Measurements from ENCODE around the gene RPA4. TPM values are rescaled to one million over a fixed set of nuclear protein-coding genes. Genes with fewer than 3 reads are reported as not detected.
"Not testable (repeated sequence)": the region's sequence is repeated elsewhere in the genome, so short reads cannot be mapped to it uniquely, and the experiment has no call there.

The RPA4 gene, protein sequence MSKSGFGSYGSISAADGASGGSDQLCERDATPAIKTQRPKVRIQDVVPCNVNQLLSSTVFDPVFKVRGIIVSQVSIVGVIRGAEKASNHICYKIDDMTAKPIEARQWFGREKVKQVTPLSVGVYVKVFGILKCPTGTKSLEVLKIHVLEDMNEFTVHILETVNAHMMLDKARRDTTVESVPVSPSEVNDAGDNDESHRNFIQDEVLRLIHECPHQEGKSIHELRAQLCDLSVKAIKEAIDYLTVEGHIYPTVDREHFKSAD
- total RNA-seq = 2.7 TPM

DNA sequence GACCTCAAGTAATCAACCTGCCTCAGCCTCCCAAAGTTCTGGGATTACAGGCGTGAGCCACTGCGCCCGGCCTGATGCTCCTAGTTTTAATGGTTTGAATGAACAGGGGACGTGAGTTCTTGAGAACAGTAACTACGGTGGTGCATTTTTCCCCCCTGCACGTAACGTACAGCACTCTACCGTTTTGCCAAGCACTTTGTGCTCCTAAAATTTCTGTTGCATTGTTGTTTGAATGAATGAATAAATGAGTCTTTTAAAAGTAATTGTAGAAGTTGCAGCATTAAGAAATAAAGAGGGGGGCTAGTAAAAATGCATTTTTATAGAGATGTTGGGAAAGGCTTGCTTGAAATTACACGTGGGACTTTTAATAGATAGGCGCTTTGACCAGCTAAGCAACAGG is at the start of gene RPA4:
Gene RPA4 (plus strand): TSS at position 301 of the 400 bp plus-strand sequence. CDS start 403 bp downstream, outside the sequence.
- intact Hi-C loops (cut with DNase I) = no loop called here
- no peak for DNase-seq (ENCODE audit: low spot score)
- ATAC-seq = no peak

DNA sequence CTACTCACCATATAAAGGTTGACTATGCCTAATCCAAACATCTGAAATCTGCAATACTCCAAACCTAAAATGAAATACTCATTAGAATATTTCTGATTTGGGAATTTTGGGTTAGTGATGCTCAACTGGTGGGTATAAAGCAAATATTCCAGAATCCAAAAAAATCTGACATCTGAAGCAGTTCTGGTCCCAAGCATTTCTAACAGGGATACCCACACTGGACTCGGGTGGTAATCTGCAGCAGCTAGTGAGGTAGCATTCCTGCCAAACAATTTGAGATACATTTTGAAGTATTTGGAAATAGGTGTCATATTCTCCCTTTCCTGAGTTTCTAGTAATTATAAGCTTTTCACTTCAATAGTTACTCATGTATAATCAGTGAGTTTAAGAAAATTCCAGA is 49.6 kb upstream of the RPA4 start:
- ATAC-seq = no peak
- intact Hi-C loops (cut with DNase I) = no loop called here
- no peak for DNase-seq (ENCODE audit: low spot score)

DNA sequence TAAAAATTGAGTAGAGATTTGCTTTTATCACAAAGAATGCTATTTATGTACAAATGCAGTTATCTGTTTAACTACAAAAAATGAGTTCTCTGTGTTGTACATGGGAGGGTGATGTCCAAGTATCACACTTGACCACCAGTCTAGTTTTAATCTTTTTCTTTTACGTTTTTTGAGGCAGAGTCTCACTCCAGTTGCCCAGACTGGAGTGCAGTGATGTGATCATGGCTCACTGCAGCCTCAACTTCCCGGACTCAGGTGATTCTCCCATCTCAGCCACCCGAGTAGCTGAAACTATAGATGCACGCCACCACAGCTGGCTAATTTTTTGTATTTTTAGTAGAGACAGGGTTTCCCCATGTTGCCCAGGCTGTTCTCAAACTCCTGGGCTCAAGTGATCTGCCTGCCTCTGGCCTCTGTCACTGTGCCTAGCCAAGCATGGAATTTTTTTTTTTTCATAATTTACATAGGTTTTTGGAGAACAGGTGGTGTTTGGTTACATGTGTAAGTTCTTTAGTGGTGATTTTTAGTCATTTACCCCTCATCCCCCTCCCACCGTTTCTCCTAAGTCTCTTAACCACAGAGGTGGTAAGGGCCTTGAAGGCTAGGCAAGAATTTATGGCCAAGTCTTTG is 47.9 kb upstream of the RPA4 start:
- DNase-seq (ENCODE audit: low spot score) = no peak
- intact Hi-C loops (cut with DNase I) = no loop called here
- ATAC-seq = no peak

DNA sequence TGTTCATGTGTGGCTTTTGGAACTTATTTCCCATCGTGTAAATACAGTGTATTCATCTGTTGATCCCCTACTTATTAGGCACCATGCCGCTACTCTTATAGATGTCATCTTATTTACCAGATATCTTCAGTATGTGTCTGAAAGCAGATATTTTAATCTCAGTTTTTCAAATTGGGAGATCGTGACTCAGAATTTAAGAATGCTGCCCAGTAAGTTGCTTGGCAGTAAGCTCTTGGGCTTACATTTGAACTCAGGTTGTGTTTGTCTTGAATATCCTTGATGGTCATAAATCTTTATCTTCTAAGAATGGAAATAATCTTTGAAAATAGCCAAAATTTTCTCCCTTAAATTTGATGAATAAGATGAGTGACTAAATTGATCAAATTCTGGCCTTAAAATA is 45.9 kb upstream of the RPA4 start:
- intact Hi-C loops (cut with DNase I) = no loop called here
- ATAC-seq = no peak
- DNase-seq (ENCODE audit: low spot score) = no peak

DNA sequence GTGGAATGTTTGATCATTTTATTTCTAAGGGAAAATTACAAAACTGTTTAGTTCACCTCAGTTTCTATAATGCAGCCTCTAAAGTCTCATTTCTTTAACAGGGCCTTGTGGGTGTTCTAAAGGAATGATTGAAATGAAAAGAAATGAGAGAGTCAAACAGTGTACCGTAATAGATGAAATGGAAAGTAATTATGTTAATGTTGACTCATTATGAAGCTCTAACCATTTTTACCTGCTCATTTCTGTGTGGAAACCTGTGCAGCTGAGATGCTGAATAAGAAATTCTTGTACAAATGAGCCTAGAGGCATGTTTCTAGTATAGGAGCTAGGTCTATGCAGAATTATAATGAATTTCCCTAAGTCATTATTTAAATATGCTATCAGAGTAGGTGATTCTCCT is 45.2 kb upstream of the RPA4 start:
- intact Hi-C loops (cut with DNase I) = no loop called here
- ATAC-seq = no peak
- no peak for DNase-seq (ENCODE audit: low spot score)

GRCh38 chrX:96841325-96841724 is 42.4 kb upstream of the RPA4 start:
- ATAC-seq (no peak), DNase-seq (ENCODE audit: low spot score) (no peak)
- intact Hi-C loops (cut with DNase I) = no loop called here

DNA sequence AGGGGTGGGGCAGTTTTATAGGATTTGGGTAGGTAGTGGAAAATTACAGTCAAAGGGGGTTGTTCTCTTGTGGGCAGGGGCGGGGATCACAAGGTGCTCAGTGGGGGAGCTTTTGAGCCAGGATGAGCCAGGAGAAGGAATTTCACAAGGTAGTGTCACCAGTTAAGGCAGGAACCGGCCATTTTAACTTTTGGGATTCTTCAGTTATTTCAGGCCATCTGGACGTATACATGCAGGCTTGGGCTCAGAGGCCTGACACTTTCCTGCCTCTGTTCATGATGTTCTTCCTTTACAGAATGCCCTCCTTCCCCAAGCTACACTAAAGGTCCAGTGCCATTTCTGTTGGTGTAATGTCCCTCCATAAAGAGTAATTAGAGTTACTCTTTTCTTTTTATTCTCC is 41.8 kb upstream of the RPA4 start:
- ATAC-seq; DNase-seq (ENCODE audit: low spot score); intact Hi-C loops (cut with DNase I): not testable (repeated sequence)

DNA sequence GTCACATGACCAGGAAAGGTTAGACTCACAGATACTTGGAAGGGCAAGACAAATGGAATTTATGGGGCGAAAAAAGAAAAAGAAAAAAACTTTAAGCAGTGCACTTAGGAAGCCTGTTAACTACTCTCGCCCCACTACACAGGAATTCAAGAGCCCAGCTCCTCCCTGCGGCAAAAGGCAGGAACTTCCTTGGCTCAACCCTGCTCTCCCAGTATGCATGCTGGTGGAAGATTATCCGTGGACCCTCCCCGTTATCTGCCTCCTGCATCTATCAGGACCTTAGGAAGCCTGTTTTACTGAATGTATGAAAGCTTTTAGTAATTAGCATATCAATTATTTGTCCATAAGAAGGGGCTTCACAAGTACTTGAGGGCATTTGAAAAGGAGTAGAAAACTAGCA is 40.1 kb upstream of the RPA4 start:
- no peak for DNase-seq (ENCODE audit: low spot score)
- intact Hi-C loops (cut with DNase I) = no loop called here
- no peak for ATAC-seq

DNA sequence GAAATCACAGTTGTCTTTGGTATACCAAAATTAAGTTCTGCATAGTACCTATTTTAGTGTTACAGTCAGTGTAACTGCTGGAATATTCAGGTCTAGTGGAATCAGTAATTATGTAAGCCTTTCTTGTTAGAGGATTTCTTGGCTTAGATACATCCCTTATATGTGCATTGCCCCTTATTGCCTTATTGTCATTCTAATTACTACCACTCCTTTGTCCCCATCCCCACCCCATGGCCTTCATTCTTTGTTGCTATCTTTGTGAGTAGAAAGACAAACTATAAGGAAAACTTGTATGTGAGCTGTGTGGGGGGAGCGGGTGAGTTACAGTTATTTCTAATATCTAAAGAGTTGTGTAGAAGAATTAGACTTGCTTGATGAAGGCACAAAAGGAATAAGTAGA is 36.9 kb upstream of the RPA4 start:
- DNase-seq (ENCODE audit: low spot score) (no peak), ATAC-seq (no peak)
- intact Hi-C loops (cut with DNase I) = no loop called here

- DNase-seq (ENCODE audit: low spot score); intact Hi-C loops (cut with DNase I); ATAC-seq: not testable (repeated sequence)
Observed at GRCh38 chrX:96859422-96859821, 24.3 kb upstream of the RPA4 start.

DNA sequence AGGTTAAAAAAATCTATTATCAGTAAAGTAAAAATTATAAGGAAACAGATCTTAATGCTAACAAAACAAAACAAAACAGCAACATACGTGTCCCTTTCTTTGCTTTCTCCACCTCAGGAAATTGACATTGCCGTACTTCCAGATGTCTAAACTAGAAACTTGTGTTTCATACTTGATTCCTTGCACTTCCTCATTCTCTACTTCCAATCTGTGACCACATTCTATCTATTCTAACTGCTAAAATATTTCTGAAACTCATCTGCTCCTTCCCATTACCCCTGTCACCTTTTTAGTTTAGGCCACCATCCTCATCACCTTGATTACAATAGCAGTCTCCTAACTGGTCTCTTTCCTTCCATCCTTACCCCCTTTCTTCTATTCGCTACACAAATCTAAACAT is 22.5 kb upstream of the RPA4 start:
- intact Hi-C loops (cut with DNase I) = no loop called here
- DNase-seq (ENCODE audit: low spot score) = no peak
- no peak for ATAC-seq

- DNase-seq (ENCODE audit: low spot score) (no peak), ATAC-seq (no peak)
- intact Hi-C loops (cut with DNase I) = no loop called here
Observed at GRCh38 chrX:96861661-96862060, 22.0 kb upstream of the RPA4 start.

GRCh38 chrX:96884027-96884426 is 319 bp downstream of the RPA4 start:
- intact Hi-C loops (cut with DNase I) = no loop called here
- no peak for ATAC-seq
- DNase-seq (ENCODE audit: low spot score) = no peak

DNA sequence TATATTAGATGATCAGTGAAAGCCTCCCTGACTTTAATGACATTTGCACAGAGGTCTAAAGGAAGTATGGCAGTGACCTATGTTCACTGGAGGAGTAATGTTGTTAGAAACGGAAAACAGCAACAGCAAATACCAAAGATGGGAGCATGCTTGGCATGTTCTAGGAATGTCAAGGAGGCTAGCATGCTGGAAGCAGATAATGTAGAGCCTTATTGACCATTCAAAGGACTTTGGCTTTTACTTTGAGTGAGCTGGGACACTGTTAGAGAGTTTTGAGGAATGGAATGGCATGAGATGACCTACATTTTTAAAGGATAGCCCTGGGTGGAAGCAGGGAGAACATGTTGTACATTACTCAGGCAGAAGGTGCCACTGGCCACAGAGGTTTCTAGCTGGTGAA is 6.0 kb downstream of the RPA4 start:
- DNase-seq (ENCODE audit: low spot score) = no peak
- intact Hi-C loops (cut with DNase I) = no loop called here
- ATAC-seq = no peak

- no peak for DNase-seq (ENCODE audit: low spot score)
- ATAC-seq = no peak
- intact Hi-C loops (cut with DNase I) = no loop called here
Observed at GRCh38 chrX:96906741-96907140, 23.0 kb downstream of the RPA4 start.

DNA sequence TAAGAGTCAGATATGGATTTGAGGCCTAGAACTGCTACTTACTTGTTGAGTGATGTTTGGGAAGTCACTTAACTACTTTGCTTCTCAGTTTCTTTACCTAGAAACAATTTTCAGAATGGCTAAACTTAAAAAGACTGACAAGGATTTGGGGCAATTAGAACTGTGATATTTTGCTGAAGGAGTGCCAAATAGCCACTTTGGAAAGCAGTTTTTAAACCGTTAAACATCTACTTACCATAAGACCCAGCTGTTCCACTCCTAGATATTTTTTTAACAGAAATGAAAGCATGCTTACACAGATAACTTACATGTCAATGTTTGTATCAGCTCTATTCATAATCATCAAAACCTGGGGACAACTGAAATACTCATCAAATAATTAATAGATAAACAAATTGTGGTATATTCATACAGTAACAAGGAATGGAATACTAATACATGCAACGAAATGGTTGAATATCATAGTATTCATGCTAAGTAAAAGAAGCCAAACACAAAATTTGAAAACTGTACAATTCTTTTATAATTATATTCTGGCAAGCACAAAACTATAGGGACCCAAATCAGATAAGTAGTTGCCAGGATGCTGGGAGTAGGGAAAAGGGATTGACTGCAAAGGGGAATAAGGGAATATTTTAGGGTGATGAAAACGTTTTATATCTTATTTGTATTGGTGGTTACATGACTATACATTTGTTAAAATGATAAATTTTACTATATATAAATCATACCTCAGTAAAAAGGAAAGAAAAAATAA is 24.0 kb downstream of the RPA4 start:
- no peak for DNase-seq (ENCODE audit: low spot score)
- ATAC-seq = no peak
- intact Hi-C loops (cut with DNase I) = no loop called here

GRCh38 chrX:96909291-96909690 is 25.6 kb downstream of the RPA4 start:
- intact Hi-C loops (cut with DNase I) = no loop called here
- ATAC-seq = no peak

GRCh38 chrX:96918864-96919263 is 35.2 kb downstream of the RPA4 start:
- ATAC-seq = no peak
- DNase-seq (ENCODE audit: low spot score) = no peak

More at GRCh38 chrX:96909291-96909690, 25.6 kb downstream of the RPA4 start:
- no peak for DNase-seq (ENCODE audit: low spot score)

GRCh38 chrX:96919672-96920071 is 36.0 kb downstream of the RPA4 start:
- ATAC-seq = no peak
- DNase-seq (ENCODE audit: low spot score) = no peak
- intact Hi-C loops (cut with DNase I) = no loop called here

More at GRCh38 chrX:96918864-96919263, 35.2 kb downstream of the RPA4 start:
- intact Hi-C loops (cut with DNase I) = no loop called here

DNA sequence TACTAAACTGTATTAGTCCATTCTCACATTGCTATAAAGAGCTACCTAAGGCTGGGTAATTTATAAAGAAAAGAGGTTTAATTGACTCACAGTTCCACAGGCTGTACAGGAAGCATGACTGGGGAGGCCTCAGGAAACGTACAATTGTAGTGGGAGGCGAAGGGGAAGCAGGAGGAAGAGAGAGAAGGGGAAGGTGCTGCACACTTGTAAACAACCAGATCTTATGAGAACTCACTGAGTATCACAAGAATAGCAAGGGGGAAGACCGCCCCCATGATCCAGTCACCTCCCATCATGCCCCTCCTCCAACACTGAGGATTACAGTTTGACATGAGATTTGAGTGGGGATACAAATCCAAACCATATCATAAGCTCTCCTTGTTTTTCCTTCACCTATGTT is 40.9 kb downstream of the RPA4 start:
- ATAC-seq (no peak), DNase-seq (ENCODE audit: low spot score) (no peak)
- intact Hi-C loops (cut with DNase I) = no loop called here
